Panc1 (cell line): Measurements from ENCODE around the gene MAD1L1. TPM values are rescaled to one million over a fixed set of nuclear protein-coding genes. Genes with fewer than 3 reads are reported as not detected.

Experiments
- ATAC-seq: fragments of 200-7000 bp; cut with Tn5 transposase; 2 replicates; pipeline ENCODE4 v1.9.1; 2020; ENCODE audit warnings: mild to moderate bottlenecking, moderate library complexity
- BruUV-seq: library from RNA; stranded (reverse); fragments of 400-500 nt; replicated peaks from 2 replicates; lab custom pipeline; 2021; lab: Mats Ljungman, UMichigan
- CTCF ChIA-PET: fragments of 300-600 bp; sonication (Branson Sonifier 250); formaldehyde crosslinking; loops from one replicate; lab custom pipeline; 2022; ENCODE audit warnings: antibody characterized with exemption; lab: Charles Lee
- POLR2A ChIA-PET: fragments of 300-600 bp; sonication (Branson Sonifier 250); formaldehyde crosslinking; loops from one replicate; lab custom pipeline; 2022; ENCODE audit warnings: antibody characterized with exemption; lab: Charles Lee
- DNase-seq: peaks from one replicate; pipeline ENCODE4 v3.0.0-alpha.2; 2010; ENCODE audit warnings: low read depth, low spot score
- H3K27ac ChIP-seq: 2 replicates; pipeline ENCODE4 v1.5.1; 2011; ENCODE audit warnings: mild to moderate bottlenecking, low read length, inconsistent platforms
- H3K27me3 ChIP-seq: fragments of 200-500 bp; sonication (Bioruptor generic); 2 replicates; pipeline ENCODE4 v1.6.0; 2014; ENCODE audit warnings: low read length, inconsistent platforms; ENCODE audit not compliant: control insufficient read depth, insufficient read depth
- H3K36me3 ChIP-seq: fragments of 200-500 bp; sonication (Bioruptor generic); 2 replicates; pipeline ENCODE4 v1.5.1; 2014; ENCODE audit warnings: inconsistent platforms, mild to moderate bottlenecking, low read length, moderate library complexity; ENCODE audit not compliant: control insufficient read depth, insufficient read depth
- H3K4me1 ChIP-seq: 2 replicates; pipeline ENCODE4 v1.5.1; 2011; ENCODE audit warnings: inconsistent platforms, mild to moderate bottlenecking, low read length, moderate library complexity; ENCODE audit not compliant: control insufficient read depth, insufficient read depth
- H3K4me3 ChIP-seq, 2 experiments: 2 replicates each; pipeline ENCODE4 v1.5.1; 2011 to 2012; ENCODE audit warnings: low read depth in 2 of 2, low read length in 2 of 2, mild to moderate bottlenecking in 2 of 2, inconsistent platforms in 1 of 2, moderate library complexity in 1 of 2
- H3K9me3 ChIP-seq: fragments of 200-500 bp; sonication (Bioruptor generic); 2 replicates; pipeline ENCODE4 v1.5.1; 2014; ENCODE audit warnings: low read depth, mild to moderate bottlenecking, inconsistent platforms, low read length, moderate library complexity; ENCODE audit not compliant: control insufficient read depth, insufficient read depth
- CTCF ChIP-seq: fragments of 450-650 bp; IDR thresholded peaks from 2 replicates; pipeline ENCODE4 v1.5.1; 2017; ENCODE audit warnings: mild to moderate bottlenecking
- POLR2AphosphoS5 ChIP-seq: IDR thresholded peaks from 2 replicates; pipeline ENCODE4 v1.6.1; 2012; ENCODE audit warnings: mild to moderate bottlenecking, low read depth, low read length, moderate library complexity
- SIN3A ChIP-seq: IDR thresholded peaks from 2 replicates; pipeline ENCODE4 v1.6.1; 2012; ENCODE audit warnings: low read depth, mild to moderate bottlenecking, low read length, moderate library complexity, borderline replicate concordance; ENCODE audit not compliant: insufficient read depth
- TCF7L2 ChIP-seq: IDR thresholded peaks from 2 replicates; pipeline ENCODE4 v1.6.1; 2011; ENCODE audit warnings: mild to moderate bottlenecking, low read depth, low read length, inconsistent platforms
- in situ Hi-C: cut with HindIII; loops from 2 replicates; pipeline ENCODE4 v1.10.0; 2016; ENCODE audit warnings: low sequenced_read_pairs, low pct_unique_long_range_greater_than_20kb
- intact Hi-C: fragments of 100-400 bp; cut with micrococcal nuclease; formaldehyde crosslinking; loops from one replicate; pipeline ENCODE4 v1.10.0; 2022; ENCODE audit not compliant: unreplicated experiment
- total RNA-seq: library from RNA; stranded (reverse); gene quantifications from one replicate; pipeline ENCODE4 v1.2.1, GENCODE V29; 2021; ENCODE audit not compliant: unreplicated experiment
- TF ChIP-seq, protein P1 (sequence below), 2 experiments: IDR thresholded peaks; 2 replicates each; pipeline ENCODE4 v1.6.1; 2011 to 2012; ENCODE audit warnings: low read depth in 2 of 2, control low read depth in 1 of 2, low read length in 1 of 2, mild to moderate bottlenecking in 1 of 2, moderate library complexity in 1 of 2; ENCODE audit not compliant: insufficient read depth in 1 of 2

Gene MAD1L1
- total RNA-seq, 1 experiment from 2014 or later = 70.8 TPM

- intact Hi-C loops = no loop called here
- no peak for ATAC-seq
- ChIA-PET CTCF (no interaction called here), POLR2A (no interaction called here)
- Histone ChIP-seq H3K4me3 (no peak overlapping the region), H3K4me1 (no peaks in the 10 kb centered on the region), H3K27ac (no peak overlapping the region), H3K36me3 (no peaks in the 10 kb centered on the region), H3K27me3 (no peaks in the 10 kb centered on the region), H3K9me3 (no peaks in the 10 kb centered on the region)
- TF ChIP-seq TCF7L2 (no peak), SIN3A (no peak), CTCF (no peak), POLR2AphosphoS5 (no peak)
- TF ChIP-seq, protein P1, sequence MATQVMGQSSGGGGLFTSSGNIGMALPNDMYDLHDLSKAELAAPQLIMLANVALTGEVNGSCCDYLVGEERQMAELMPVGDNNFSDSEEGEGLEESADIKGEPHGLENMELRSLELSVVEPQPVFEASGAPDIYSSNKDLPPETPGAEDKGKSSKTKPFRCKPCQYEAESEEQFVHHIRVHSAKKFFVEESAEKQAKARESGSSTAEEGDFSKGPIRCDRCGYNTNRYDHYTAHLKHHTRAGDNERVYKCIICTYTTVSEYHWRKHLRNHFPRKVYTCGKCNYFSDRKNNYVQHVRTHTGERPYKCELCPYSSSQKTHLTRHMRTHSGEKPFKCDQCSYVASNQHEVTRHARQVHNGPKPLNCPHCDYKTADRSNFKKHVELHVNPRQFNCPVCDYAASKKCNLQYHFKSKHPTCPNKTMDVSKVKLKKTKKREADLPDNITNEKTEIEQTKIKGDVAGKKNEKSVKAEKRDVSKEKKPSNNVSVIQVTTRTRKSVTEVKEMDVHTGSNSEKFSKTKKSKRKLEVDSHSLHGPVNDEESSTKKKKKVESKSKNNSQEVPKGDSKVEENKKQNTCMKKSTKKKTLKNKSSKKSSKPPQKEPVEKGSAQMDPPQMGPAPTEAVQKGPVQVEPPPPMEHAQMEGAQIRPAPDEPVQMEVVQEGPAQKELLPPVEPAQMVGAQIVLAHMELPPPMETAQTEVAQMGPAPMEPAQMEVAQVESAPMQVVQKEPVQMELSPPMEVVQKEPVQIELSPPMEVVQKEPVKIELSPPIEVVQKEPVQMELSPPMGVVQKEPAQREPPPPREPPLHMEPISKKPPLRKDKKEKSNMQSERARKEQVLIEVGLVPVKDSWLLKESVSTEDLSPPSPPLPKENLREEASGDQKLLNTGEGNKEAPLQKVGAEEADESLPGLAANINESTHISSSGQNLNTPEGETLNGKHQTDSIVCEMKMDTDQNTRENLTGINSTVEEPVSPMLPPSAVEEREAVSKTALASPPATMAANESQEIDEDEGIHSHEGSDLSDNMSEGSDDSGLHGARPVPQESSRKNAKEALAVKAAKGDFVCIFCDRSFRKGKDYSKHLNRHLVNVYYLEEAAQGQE (IDR thresholded peaks at IDR 0.05; ENCODE audit: insufficient read depth in 1 of 2, low read depth in 2 of 2, low read length in 1 of 2) = no peak
- DNase-seq = no peak
- no TSS peak for BruUV-seq
- in situ Hi-C loops = no loop called here
These were observed 250.9 kb downstream of the MAD1L1 start for GRCh38 chr7:1981878-1982230.

GRCh38 chr7:1981201-1981877, 251.4 kb downstream of the MAD1L1 start:
- Histone ChIP-seq H3K4me1 (no peaks in the 10 kb centered on the region), H3K27ac (no peak overlapping the region), H3K36me3 (no peaks in the 10 kb centered on the region), H3K9me3 (no peaks in the 10 kb centered on the region), H3K27me3 (no peaks in the 10 kb centered on the region), H3K4me3 (no peak overlapping the region)
- no peak for ATAC-seq
- TF ChIP-seq POLR2AphosphoS5 (no peak), TCF7L2 (no peak), SIN3A (no peak), CTCF (no peak)
- TF ChIP-seq, protein P1 (IDR thresholded peaks at IDR 0.05; ENCODE audit: insufficient read depth in 1 of 2, low read depth in 2 of 2, low read length in 1 of 2) = no peak
- POLR2A ChIA-PET = no interaction called here
- intact Hi-C loops (no loop called here), in situ Hi-C loops (no loop called here)
- CTCF ChIA-PET = no interaction called here
- no TSS peak for BruUV-seq
- no peak for DNase-seq
